Endothelial cell of umbilical vein (primary cell): ENCODE data around the gene NUDT17. TPM values are rescaled to one million over a fixed set of nuclear protein-coding genes. Genes with fewer than 3 reads are reported as not detected.

ENCODE experiments used
- BruUV-seq: library from RNA; stranded (reverse); fragments of 400-500 nt; replicated peaks from 2 replicates; lab custom pipeline; 2021; lab: Mats Ljungman, UMichigan
- CTCF ChIA-PET: fragments of 300-600, 350-600 bp; sonication (Branson Sonifier 250); formaldehyde crosslinking; loops from one replicate; lab custom pipeline; 2021; ENCODE audit warnings: antibody characterized with exemption, inconsistent platforms; lab: Charles Lee
- POLR2A ChIA-PET: fragments of 300-600, 350-600 bp; sonication (Branson Sonifier 250); formaldehyde crosslinking; loops from one replicate; lab custom pipeline; 2021; ENCODE audit warnings: antibody characterized with exemption, inconsistent platforms; lab: Charles Lee
- DNase-seq: peaks from one replicate; pipeline ENCODE4 v3.0.0-alpha.2; 2011; ENCODE audit warnings: low read depth, low spot score
- FAIRE-seq: peaks from 2 replicates; lab custom pipeline; 2011; peaks lifted over from hg19 to GRCh38; lab: Jason Lieb, UNC
- H2AFZ ChIP-seq: 2 replicates; pipeline ENCODE4 v1.6.0; 2012; ENCODE audit warnings: low read depth, low read length, control low read depth, inconsistent platforms
- H3K27ac ChIP-seq: 2 replicates; pipeline ENCODE4 v1.5.1; 2011; ENCODE audit warnings: low read depth, mild to moderate bottlenecking, control low read depth, low read length, moderate library complexity; ENCODE audit not compliant: insufficient read depth
- H3K27me3 ChIP-seq, 2 experiments: 2 replicates each; pipeline versions ENCODE4 v1.6.0 to v1.6.1; 2011; ENCODE audit warnings: low read length in 2 of 2, mixed read lengths in 1 of 2; ENCODE audit not compliant: control insufficient read depth in 2 of 2, insufficient read depth in 2 of 2
- H3K36me3 ChIP-seq, 2 experiments: 2 replicates in 1 of 2; 3 replicates in 1 of 2; pipeline ENCODE4 v1.5.1; 2011; ENCODE audit warnings: low read length in 2 of 2, mild to moderate bottlenecking in 1 of 2, moderate library complexity in 1 of 2; ENCODE audit not compliant: control insufficient read depth in 2 of 2, insufficient read depth in 2 of 2; ENCODE audit errors: extremely low read depth in 1 of 2
- H3K4me1 ChIP-seq: 3 replicates; pipeline ENCODE4 v1.5.1; 2011; ENCODE audit warnings: mild to moderate bottlenecking, low read length; ENCODE audit not compliant: control insufficient read depth, insufficient read depth; ENCODE audit errors: extremely low read depth
- H3K4me2 ChIP-seq: 2 replicates; pipeline ENCODE4 v1.6.1; 2011; ENCODE audit warnings: low read length, control low read depth, mixed read lengths; ENCODE audit not compliant: insufficient read depth
- H3K4me3 ChIP-seq, 3 experiments: fragments of 200-600 bp in 1 of 3; sonication (generic), shearing (Covaris generic) in 1 of 3; replicated peaks in 1 of 3; 2 replicates each; pipeline ENCODE4 v1.5.1; 2011 to 2016; ENCODE audit warnings: control low read depth in 3 of 3, low read length in 3 of 3, mild to moderate bottlenecking in 2 of 3, inconsistent platforms in 1 of 3, low read depth in 1 of 3, moderate library complexity in 1 of 3; ENCODE audit not compliant: insufficient read depth in 1 of 3
- H3K79me2 ChIP-seq: 2 replicates; pipeline ENCODE4 v1.6.0; 2012; ENCODE audit warnings: low read length, inconsistent platforms; ENCODE audit not compliant: control insufficient read depth, insufficient read depth
- H3K9ac ChIP-seq: replicated peaks from 2 replicates; pipeline ENCODE3; 2011; ENCODE audit warnings: low read length, control low read depth; ENCODE audit not compliant: insufficient read depth; ENCODE audit errors: extremely low read depth
- H3K9me1 ChIP-seq: replicated peaks from 3 replicates; pipeline ENCODE4 v1.6.0; 2011; ENCODE audit warnings: mild to moderate bottlenecking, low read length; ENCODE audit not compliant: control insufficient read depth, insufficient read depth; ENCODE audit errors: extremely low read depth
- H3K9me3 ChIP-seq: replicated peaks from 2 replicates; pipeline ENCODE4 v1.5.1; 2012; ENCODE audit warnings: low read length, inconsistent platforms; ENCODE audit not compliant: control insufficient read depth, insufficient read depth
- H4K20me1 ChIP-seq: replicated peaks from 2 replicates; pipeline ENCODE3; 2011; ENCODE audit warnings: mild to moderate bottlenecking, low read length; ENCODE audit not compliant: control insufficient read depth, insufficient read depth; ENCODE audit errors: extremely low read depth
- CTCF ChIP-seq, 2 donors: IDR thresholded peaks; 1 replicate in 1 of 2; 2 replicates in 1 of 2; pipeline ENCODE4 v1.5.1; 2011; ENCODE audit warnings: low read length in 2 of 2, mild to moderate bottlenecking in 2 of 2, moderate library complexity in 2 of 2, control low read depth in 1 of 2, inconsistent platforms in 1 of 2, low read depth in 1 of 2; ENCODE audit not compliant: insufficient read depth in 1 of 2; ENCODE audit errors: extremely low read depth in 1 of 2
- EZH2 ChIP-seq: IDR thresholded peaks from 2 replicates; pipeline ENCODE4 v1.6.1; 2012; ENCODE audit warnings: borderline replicate concordance, low read depth, mild to moderate bottlenecking, moderate library complexity, low read length, inconsistent platforms; ENCODE audit not compliant: severe bottlenecking
- FOS ChIP-seq: IDR thresholded peaks from 2 replicates; pipeline ENCODE4 v1.6.1; 2011; ENCODE audit warnings: mild to moderate bottlenecking, low read length, moderate library complexity, borderline replicate concordance; ENCODE audit not compliant: insufficient read depth
- GATA2 ChIP-seq: IDR thresholded peaks from 2 replicates; pipeline ENCODE4 v1.7.0; 2011; ENCODE audit warnings: low read depth, mild to moderate bottlenecking, moderate library complexity, mixed read lengths, low read length; ENCODE audit not compliant: insufficient read length, insufficient read depth
- JUN ChIP-seq: IDR thresholded peaks from 2 replicates; pipeline ENCODE4 v1.6.1; 2011; ENCODE audit warnings: borderline replicate concordance, low read depth; ENCODE audit not compliant: insufficient read length, insufficient read depth
- MAX ChIP-seq: IDR thresholded peaks from 2 replicates; pipeline ENCODE4 v1.6.1; 2011; ENCODE audit not compliant: insufficient read depth, insufficient read length
- MYC ChIP-seq: IDR thresholded peaks from one replicate; pipeline ENCODE4 v1.6.1; 2011; ENCODE audit warnings: mild to moderate bottlenecking, low read depth, low read length
- POLR2A ChIP-seq: IDR thresholded peaks from 2 replicates; pipeline ENCODE4 v1.6.1; 2012; ENCODE audit warnings: low read depth, mild to moderate bottlenecking, control low read depth, low read length
- POLR2AphosphoS5 ChIP-seq: IDR thresholded peaks from 2 replicates; pipeline ENCODE4 v1.6.1; 2012; ENCODE audit warnings: low read depth, mild to moderate bottlenecking, control low read depth, low read length, moderate library complexity; ENCODE audit not compliant: insufficient read depth
- dilution Hi-C: fragments of 300-500 bp; cut with MboI; formaldehyde crosslinking; loops from one replicate; pipeline ENCODE4 v1.15.0; 2019; ENCODE audit warnings: low sequenced_read_pairs; ENCODE audit not compliant: extremely low pct_ligation_motif_present
- intact Hi-C: fragments of 100-400 bp; cut with micrococcal nuclease; formaldehyde crosslinking; loops from one replicate; pipeline ENCODE4 v1.10.0; 2022
- polyA plus RNA-seq, 4 experiments: library from polyadenylated mRNA; depleted of rRNA in 3 of 4; stranded (reverse) in 3 of 4; unstranded in 1 of 4; fragments of >200 nt; gene quantifications; 2 replicates each; pipeline versions ENCODE4 v1.2.1 to v1.2.3, GENCODE V29; 2011 to 2012; ENCODE audit warnings: missing spikeins in 1 of 4
- total RNA-seq: library from RNA; stranded (reverse); gene quantifications from 2 replicates; pipeline ENCODE4 v1.2.3, GENCODE V29; 2021

NUDT17 gene
- total and polyA plus RNA-seq, 2 donors (not counting 3 experiments of a cell fraction or from before 2014, with no cell fraction given): 3.6 to 9.0 TPM

GRCh38 chr1:145849356-145850160, 4.1 kb downstream of the NUDT17 start:
- Histone ChIP-seq H3K79me2 (no peaks in the 10 kb centered on the region), H3K36me3 (peaks cover 20 to 36% of the 10 kb centered on the region in 2 experiments), H3K27me3 (no peaks in the 10 kb centered on the region), H4K20me1 (no peaks in the 10 kb centered on the region), H3K27ac (peak overlapping the region; percentile 58), H3K9me1 (no peaks in the 10 kb centered on the region), H3K9ac (no peak overlapping the region), H3K4me1 (peaks cover 24% of the 10 kb centered on the region), H2AFZ (peak overlapping the region; percentile 38), H3K4me2 (no peak overlapping the region), H3K9me3 (no peaks in the 10 kb centered on the region), H3K4me3 (no peak overlapping the region)
- DNase-seq (peak; percentile 51), FAIRE-seq (peak; percentile 95)
- no TSS peak for BruUV-seq
- POLR2A ChIA-PET: interaction anchor here (2.2 kb wide), 1 partner anchor 9 kb away, joined by 11 read pairs; the partner anchor contains the start of gene PIAS3
- TF ChIP-seq JUN (no peak), GATA2 (no peak), CTCF (IDR thresholded peaks at IDR 0.05; ENCODE audit: extremely low read depth in 1 of 2, insufficient read depth in 1 of 2, low read depth in 1 of 2, low read length in 2 of 2) (peak; percentile 50 to 60), POLR2A (no peak), EZH2 (no peak), MAX (no peak), MYC (no peak), FOS (no peak), POLR2AphosphoS5 (no peak)
- intact Hi-C loops: loop anchor here (1.0 kb wide), 1 partner anchor 10 kb away; the partner anchor contains the start of gene PIAS3
- dilution Hi-C loops: no loop called here
- CTCF ChIA-PET: interaction anchor here (0.7 to 9.1 kb wide), 12 partner anchors 8 to 157 kb away, joined by 3 to 154 read pairs (median 6); partner anchors contain the start of genes ANKRD35, ITGA10, LIX1L and PIAS3
